ENCODE data around the gene FAM136A. TPM values are rescaled to one million over a fixed set of nuclear protein-coding genes. Genes with fewer than 3 reads are reported as not detected.
A peak's percentile ranks its signal among the peaks of the same experiment; 100 is the strongest.

Gene FAM136A
- total and polyA plus RNA-seq, 10 of the 15 experiments (the other 5 are each of a cell fraction or from before 2014, with no cell fraction given): 69.3 to 173 (median 107) TPM

- in situ Hi-C loops (cut with MboI) (no loop called here), intact Hi-C loops (cut with micrococcal nuclease; ENCODE audit: unreplicated experiment) (no loop called here)
- Histone ChIP-seq H3K27ac (ENCODE audit: control insufficient read depth, insufficient read depth) (no peak overlapping the region), H4K20me1 (ENCODE audit: control insufficient read depth, insufficient read depth) (no peaks in the 10 kb centered on the region), H3K4me3 (no peak overlapping the region), H3K79me2 (ENCODE audit: control insufficient read depth, insufficient read depth, low read length) (no peaks in the 10 kb centered on the region), H2AFZ (ENCODE audit: control insufficient read depth, low read depth, low read length) (no peak overlapping the region), H3K36me3 (ENCODE audit: control insufficient read depth in 2 of 2, insufficient read depth in 2 of 2, low read length in 1 of 2) (no peaks in the 10 kb centered on the region), H3K27me3 (replicated peaks in 1 of 2; ENCODE audit: control insufficient read depth in 2 of 2, insufficient read depth in 2 of 2, low read length in 1 of 2) (no peaks in the 10 kb centered on the region), H3K4me1 (ENCODE audit: control insufficient read depth, insufficient read depth, low read length) (no peaks in the 10 kb centered on the region), H3K9ac (ENCODE audit: control insufficient read depth, insufficient read depth, low read length) (no peak overlapping the region), H3K4me2 (ENCODE audit: control insufficient read depth, insufficient read depth) (no peak overlapping the region), H3K9me3 (replicated peaks; ENCODE audit: control insufficient read depth, insufficient read depth, low read length) (no peaks in the 10 kb centered on the region)
- 4% methylated on average over 1 of the region's 1 CpG for WGBS (ENCODE audit: insufficient coverage, insufficient replicate concordance, low lambda C conversion rate, missing lambda C conversion rate)
- DNase-seq (ENCODE audit: low read depth, low spot score) (no peak), ATAC-seq (no peak), FAIRE-seq (no peak)
- peak; percentile 18; the same call in 1 of the 2 replicates for TF ChIP-seq SPI1 (IDR thresholded peaks at IDR 0.05; ENCODE audit: borderline replicate concordance, insufficient read depth, low read depth, low read length)
- TF ChIP-seq ZBTB11 (CRISPR knock-in tag; IDR thresholded peaks at IDR 0.05): no peak
- POLR2A ChIA-PET: no interaction called here
- SMC1A ChIA-PET (ENCODE audit: uncharacterized antibody, unreplicated experiment): interaction anchor here (2.0 kb wide), 1 partner anchor 8 kb away, joined by 8 read pairs; no protein-coding TSS in a partner anchor
- BruUV-seq (replicated peaks): no TSS peak
- CTCF ChIA-PET: interaction anchor here (0.7 to 1.7 kb wide), 5 partner anchors 8 to 335 kb away, joined by 3 to 7 read pairs (median 4); no protein-coding TSS in a partner anchor
- RAD21 ChIA-PET (ENCODE audit: unreplicated experiment): interaction anchor here (1.0 kb wide), 1 partner anchor 8 kb away, joined by 3 read pairs; no protein-coding TSS in a partner anchor
These were observed 10.7 kb upstream of the FAM136A start for GRCh38 chr2:70312560-70312959.

- H3K4me1 ChIP-seq (ENCODE audit: control insufficient read depth, insufficient read depth, low read length): no peaks in the 10 kb centered on the region
- no peak overlapping the region for H3K4me2 ChIP-seq (ENCODE audit: control insufficient read depth, insufficient read depth)
- ATAC-seq (no peak), FAIRE-seq (no peak), DNase-seq (ENCODE audit: low read depth, low spot score) (no peak)
- H3K27me3 ChIP-seq (replicated peaks in 1 of 2; ENCODE audit: control insufficient read depth in 2 of 2, insufficient read depth in 2 of 2, low read length in 1 of 2): no peaks in the 10 kb centered on the region
- H3K27ac ChIP-seq (ENCODE audit: control insufficient read depth, insufficient read depth): no peak overlapping the region
- no peaks in the 10 kb centered on the region for H3K36me3 ChIP-seq (ENCODE audit: control insufficient read depth in 2 of 2, insufficient read depth in 2 of 2, low read length in 1 of 2)
- intact Hi-C loops (cut with micrococcal nuclease; ENCODE audit: unreplicated experiment): no loop called here
- no peak overlapping the region for H3K9ac ChIP-seq (ENCODE audit: control insufficient read depth, insufficient read depth, low read length)
- no peak overlapping the region for H2AFZ ChIP-seq (ENCODE audit: control insufficient read depth, low read depth, low read length)
- no peak overlapping the region for H3K4me3 ChIP-seq
- ChIA-PET CTCF (interaction anchor here (0.9 kb wide), 1 partner anchor 8 kb away, joined by 3 read pairs; no protein-coding TSS in a partner anchor), RAD21 (ENCODE audit: unreplicated experiment) (no interaction called here), POLR2A (no interaction called here), SMC1A (ENCODE audit: uncharacterized antibody, unreplicated experiment) (interaction anchor here (0.8 kb wide), 1 partner anchor 326 kb away, joined by 3 read pairs; no protein-coding TSS in a partner anchor)
- WGBS (ENCODE audit: insufficient coverage, insufficient replicate concordance, low lambda C conversion rate, missing lambda C conversion rate): 56% methylated on average over 3 of the region's 3 CpGs
- in situ Hi-C loops (cut with MboI): no loop called here
- no peaks in the 10 kb centered on the region for H3K9me3 ChIP-seq (replicated peaks; ENCODE audit: control insufficient read depth, insufficient read depth, low read length)
- no TSS peak for BruUV-seq (replicated peaks)
- H3K79me2 ChIP-seq (ENCODE audit: control insufficient read depth, insufficient read depth, low read length): no peaks in the 10 kb centered on the region
- no peaks in the 10 kb centered on the region for H4K20me1 ChIP-seq (ENCODE audit: control insufficient read depth, insufficient read depth)
- TF ChIP-seq RUNX3 (IDR thresholded peaks at IDR 0.05; ENCODE audit: low read length): no peak
- TF ChIP-seq KLF5 (IDR thresholded peaks at IDR 0.05; ENCODE audit: partially characterized antibody): no peak
- no peak for TF ChIP-seq YY1 (IDR thresholded peaks at IDR 0.05; ENCODE audit: low read depth, low read length)
- TF ChIP-seq MLLT1 (IDR thresholded peaks at IDR 0.05): no peak
- TF ChIP-seq, protein P1, sequence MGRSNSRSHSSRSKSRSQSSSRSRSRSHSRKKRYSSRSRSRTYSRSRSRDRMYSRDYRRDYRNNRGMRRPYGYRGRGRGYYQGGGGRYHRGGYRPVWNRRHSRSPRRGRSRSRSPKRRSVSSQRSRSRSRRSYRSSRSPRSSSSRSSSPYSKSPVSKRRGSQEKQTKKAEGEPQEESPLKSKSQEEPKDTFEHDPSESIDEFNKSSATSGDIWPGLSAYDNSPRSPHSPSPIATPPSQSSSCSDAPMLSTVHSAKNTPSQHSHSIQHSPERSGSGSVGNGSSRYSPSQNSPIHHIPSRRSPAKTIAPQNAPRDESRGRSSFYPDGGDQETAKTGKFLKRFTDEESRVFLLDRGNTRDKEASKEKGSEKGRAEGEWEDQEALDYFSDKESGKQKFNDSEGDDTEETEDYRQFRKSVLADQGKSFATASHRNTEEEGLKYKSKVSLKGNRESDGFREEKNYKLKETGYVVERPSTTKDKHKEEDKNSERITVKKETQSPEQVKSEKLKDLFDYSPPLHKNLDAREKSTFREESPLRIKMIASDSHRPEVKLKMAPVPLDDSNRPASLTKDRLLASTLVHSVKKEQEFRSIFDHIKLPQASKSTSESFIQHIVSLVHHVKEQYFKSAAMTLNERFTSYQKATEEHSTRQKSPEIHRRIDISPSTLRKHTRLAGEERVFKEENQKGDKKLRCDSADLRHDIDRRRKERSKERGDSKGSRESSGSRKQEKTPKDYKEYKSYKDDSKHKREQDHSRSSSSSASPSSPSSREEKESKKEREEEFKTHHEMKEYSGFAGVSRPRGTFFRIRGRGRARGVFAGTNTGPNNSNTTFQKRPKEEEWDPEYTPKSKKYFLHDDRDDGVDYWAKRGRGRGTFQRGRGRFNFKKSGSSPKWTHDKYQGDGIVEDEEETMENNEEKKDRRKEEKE (IDR thresholded peaks at IDR 0.05): no peak
- TF ChIP-seq TCF7 (IDR thresholded peaks at IDR 0.05; ENCODE audit: borderline replicate concordance): no peak
- no peak for TF ChIP-seq POLR2AphosphoS2 (IDR thresholded peaks at IDR 0.05; ENCODE audit: low read depth, low read length)
These were observed 9.0 kb upstream of the FAM136A start for GRCh38 chr2:70310899-70311298.
